DOHH2 (cell line): Measurements from ENCODE around the gene TTC7B.

ENCODE experiments used
- H3F3A ChIP-seq: fragments of 200-600 bp; sonication (generic), shearing (Covaris generic); 2 replicates; pipeline ENCODE4 v1.6.0; 2016; ENCODE audit warnings: antibody characterized with exemption, mild to moderate bottlenecking; ENCODE audit not compliant: control insufficient read depth, insufficient read depth
- H3K27ac ChIP-seq: fragments of 200-600 bp; sonication (generic); 2 replicates; pipeline ENCODE4 v1.5.1; 2014; ENCODE audit warnings: low read depth, mild to moderate bottlenecking, low read length, moderate library complexity
- H3K27me3 ChIP-seq: fragments of 200-600 bp; sonication (generic); 2 replicates; pipeline ENCODE4 v1.6.1; 2014; ENCODE audit warnings: mild to moderate bottlenecking, low read length, mixed read lengths; ENCODE audit not compliant: control insufficient read depth
- H3K36me3 ChIP-seq: fragments of 200-600 bp; sonication (generic); 2 replicates; pipeline ENCODE4 v1.6.1; 2014; ENCODE audit warnings: mild to moderate bottlenecking, low read length, moderate library complexity, mixed read lengths; ENCODE audit not compliant: control insufficient read depth
- H3K4me1 ChIP-seq: fragments of 200-600 bp; sonication (generic); 2 replicates; pipeline ENCODE4 v1.6.1; 2014; ENCODE audit warnings: mild to moderate bottlenecking, low read length, mixed read lengths; ENCODE audit not compliant: control insufficient read depth
- H3K4me2 ChIP-seq: fragments of 200-600 bp; sonication (generic); 2 replicates; pipeline ENCODE4 v1.6.0; 2014; ENCODE audit warnings: mild to moderate bottlenecking, low read length, moderate library complexity
- H3K4me3 ChIP-seq: fragments of 200-600 bp; sonication (generic); 2 replicates; pipeline ENCODE4 v1.5.1; 2014; ENCODE audit warnings: mild to moderate bottlenecking, low read length, mixed read lengths
- H3K79me2 ChIP-seq: fragments of 200-600 bp; sonication (generic); 2 replicates; pipeline ENCODE4 v1.6.1; 2014; ENCODE audit warnings: mild to moderate bottlenecking, low read length, mixed read lengths; ENCODE audit not compliant: control insufficient read depth
- H3K9me2 ChIP-seq: fragments of 200-600 bp; sonication (generic); replicated peaks from 2 replicates; pipeline ENCODE4 v1.6.1; 2014; ENCODE audit warnings: mild to moderate bottlenecking, low read length, mixed read lengths; ENCODE audit not compliant: control insufficient read depth
- H3K9me3 ChIP-seq: fragments of 200-600 bp; sonication (generic); 2 replicates; pipeline ENCODE4 v1.6.1; 2014; ENCODE audit warnings: antibody characterized with exemption, low read length, mixed read lengths; ENCODE audit not compliant: control insufficient read depth, insufficient read depth
- H4K20me1 ChIP-seq: fragments of 200-600 bp; sonication (generic); 2 replicates; pipeline ENCODE4 v1.6.0; 2014; ENCODE audit warnings: low read depth, mild to moderate bottlenecking, antibody characterized with exemption, low read length, moderate library complexity; ENCODE audit not compliant: control insufficient read depth, insufficient read depth
- EZH2phosphoT487 ChIP-seq: fragments of 200-600 bp; sonication (generic); IDR thresholded peaks from 2 replicates; pipeline ENCODE4 v1.6.1; 2017; ENCODE audit warnings: borderline replicate concordance, mild to moderate bottlenecking, antibody characterized with exemption, low read length, moderate library complexity, mixed read lengths
- TF ChIP-seq, protein P1 (sequence below): fragments of 200-600 bp; sonication (generic); IDR thresholded peaks from one replicate; pipeline ENCODE4 v1.5.1; 2014; ENCODE audit warnings: antibody characterized with exemption, mild to moderate bottlenecking, low read depth, low read length; ENCODE audit not compliant: poor library complexity, severe bottlenecking

TTC7B gene

GRCh38 chr14:90570461-90570860 is 245.8 kb downstream of the TTC7B start:
- TF ChIP-seq, protein P1, sequence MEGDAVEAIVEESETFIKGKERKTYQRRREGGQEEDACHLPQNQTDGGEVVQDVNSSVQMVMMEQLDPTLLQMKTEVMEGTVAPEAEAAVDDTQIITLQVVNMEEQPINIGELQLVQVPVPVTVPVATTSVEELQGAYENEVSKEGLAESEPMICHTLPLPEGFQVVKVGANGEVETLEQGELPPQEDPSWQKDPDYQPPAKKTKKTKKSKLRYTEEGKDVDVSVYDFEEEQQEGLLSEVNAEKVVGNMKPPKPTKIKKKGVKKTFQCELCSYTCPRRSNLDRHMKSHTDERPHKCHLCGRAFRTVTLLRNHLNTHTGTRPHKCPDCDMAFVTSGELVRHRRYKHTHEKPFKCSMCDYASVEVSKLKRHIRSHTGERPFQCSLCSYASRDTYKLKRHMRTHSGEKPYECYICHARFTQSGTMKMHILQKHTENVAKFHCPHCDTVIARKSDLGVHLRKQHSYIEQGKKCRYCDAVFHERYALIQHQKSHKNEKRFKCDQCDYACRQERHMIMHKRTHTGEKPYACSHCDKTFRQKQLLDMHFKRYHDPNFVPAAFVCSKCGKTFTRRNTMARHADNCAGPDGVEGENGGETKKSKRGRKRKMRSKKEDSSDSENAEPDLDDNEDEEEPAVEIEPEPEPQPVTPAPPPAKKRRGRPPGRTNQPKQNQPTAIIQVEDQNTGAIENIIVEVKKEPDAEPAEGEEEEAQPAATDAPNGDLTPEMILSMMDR = no peak
- TF ChIP-seq EZH2phosphoT487 = no peak
- Histone ChIP-seq H3K4me3 (no peak overlapping the region), H3K79me2 (no peaks in the 10 kb centered on the region), H3K27me3 (no peaks in the 10 kb centered on the region), H3K4me1 (no peaks in the 10 kb centered on the region), H3F3A (no peaks in the 10 kb centered on the region), H3K9me3 (no peaks in the 10 kb centered on the region), H4K20me1 (no peaks in the 10 kb centered on the region), H3K36me3 (no peaks in the 10 kb centered on the region), H3K9me2 (no peaks in the 10 kb centered on the region), H3K27ac (no peak overlapping the region), H3K4me2 (no peak overlapping the region)

DNA sequence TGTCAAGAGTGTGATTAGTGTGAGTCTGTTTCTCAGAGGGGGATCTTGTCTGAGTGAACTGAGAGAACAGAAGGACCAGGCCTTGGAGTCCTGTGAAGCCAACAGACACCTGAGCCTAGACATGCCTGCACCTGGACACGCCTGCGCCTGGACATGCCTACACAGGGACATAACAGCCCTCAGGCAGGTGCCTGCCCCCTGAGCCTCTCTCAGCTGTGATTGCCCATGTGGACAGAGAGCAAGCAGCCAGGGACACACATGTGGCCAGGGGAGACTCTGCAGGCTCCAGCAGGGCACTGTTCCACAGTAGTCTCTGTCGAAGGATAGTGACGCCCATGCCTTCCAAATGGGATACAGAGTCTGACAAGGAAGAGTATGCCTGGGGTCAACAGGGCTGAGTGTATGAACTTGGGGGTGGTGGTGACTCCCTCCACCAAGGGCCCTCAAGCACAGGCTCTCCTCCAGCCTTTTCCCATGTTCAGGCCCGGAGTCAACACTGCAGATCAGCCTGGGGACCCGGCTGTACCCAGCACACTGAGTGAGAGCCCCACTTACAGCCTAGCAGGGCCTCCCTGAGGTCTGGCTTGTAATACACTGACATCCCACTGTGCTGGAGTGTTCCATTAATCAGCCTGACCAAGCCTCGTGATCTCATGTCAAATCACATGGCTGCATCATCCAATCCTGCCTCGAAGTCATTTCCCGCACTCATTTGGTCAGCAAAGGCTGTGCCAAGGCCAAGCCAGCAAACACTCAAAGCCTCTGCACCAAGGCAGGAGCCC is 246.4 kb downstream of the TTC7B start:
- Histone ChIP-seq H4K20me1 (no peaks in the 10 kb centered on the region), H3K79me2 (no peaks in the 10 kb centered on the region), H3K4me1 (no peaks in the 10 kb centered on the region), H3K27ac (no peak overlapping the region), H3K9me2 (no peaks in the 10 kb centered on the region), H3K4me3 (no peak overlapping the region), H3K27me3 (no peaks in the 10 kb centered on the region), H3K36me3 (no peaks in the 10 kb centered on the region), H3F3A (no peaks in the 10 kb centered on the region), H3K4me2 (no peak overlapping the region), H3K9me3 (no peaks in the 10 kb centered on the region)
- TF ChIP-seq EZH2phosphoT487 = no peak

DNA sequence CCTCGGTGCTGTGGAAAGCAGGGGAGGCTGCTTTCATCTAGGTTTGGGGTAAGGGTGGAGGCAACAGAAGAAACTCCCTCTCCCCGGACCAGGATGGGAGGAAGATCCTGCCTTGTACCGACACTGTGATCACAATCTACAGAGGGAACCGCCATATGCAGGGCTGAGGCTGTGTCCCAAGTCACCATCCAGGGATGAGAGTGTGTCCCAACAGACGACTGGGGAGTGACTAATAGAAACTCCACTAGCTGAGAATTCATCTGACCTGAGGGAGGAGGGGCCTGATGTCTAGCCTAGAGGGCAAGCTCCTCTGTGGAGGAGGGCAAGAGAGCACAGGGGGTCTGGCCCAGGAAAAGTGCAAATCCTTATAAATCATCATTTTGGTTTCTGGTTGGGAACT is 247.0 kb downstream of the TTC7B start:
- no peaks in the 10 kb centered on the region for H3F3A ChIP-seq
- H3K27me3 ChIP-seq = no peaks in the 10 kb centered on the region
- H3K79me2 ChIP-seq = no peaks in the 10 kb centered on the region
- no peaks in the 10 kb centered on the region for H3K9me3 ChIP-seq
- no peaks in the 10 kb centered on the region for H3K9me2 ChIP-seq
- TF ChIP-seq, protein P1 = no peak
- no peak for TF ChIP-seq EZH2phosphoT487
- H4K20me1 ChIP-seq = no peaks in the 10 kb centered on the region
- no peaks in the 10 kb centered on the region for H3K4me1 ChIP-seq
- H3K4me3 ChIP-seq = no peak overlapping the region
- H3K4me2 ChIP-seq = no peak overlapping the region
- no peaks in the 10 kb centered on the region for H3K36me3 ChIP-seq
- no peak overlapping the region for H3K27ac ChIP-seq

DNA sequence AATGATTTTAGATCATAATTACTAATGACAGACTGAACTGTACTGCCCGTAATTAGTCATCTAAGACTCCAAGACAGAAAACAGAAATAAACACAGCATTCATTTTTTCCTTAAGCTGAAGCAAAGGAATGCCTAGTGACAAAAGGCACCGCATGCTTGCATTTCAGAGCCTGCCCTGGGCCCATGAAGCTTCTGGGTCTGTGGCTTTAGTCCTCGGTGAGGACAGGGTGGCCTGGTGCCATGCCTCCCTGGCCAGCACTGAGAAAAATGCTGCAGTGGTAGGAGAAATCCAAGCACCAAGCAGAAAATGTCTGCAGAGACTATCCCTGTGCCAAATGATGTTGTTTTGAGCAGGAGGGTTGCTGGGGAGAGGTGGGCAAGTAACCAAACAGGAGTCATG is 247.8 kb downstream of the TTC7B start:
- no peaks in the 10 kb centered on the region for H3K9me3 ChIP-seq
- no peaks in the 10 kb centered on the region for H3K27me3 ChIP-seq
- no peaks in the 10 kb centered on the region for H3K79me2 ChIP-seq
- H3K4me3 ChIP-seq = no peak overlapping the region
- H3F3A ChIP-seq = no peaks in the 10 kb centered on the region
- no peak for TF ChIP-seq EZH2phosphoT487
- TF ChIP-seq, protein P1 = no peak
- H3K4me2 ChIP-seq = no peak overlapping the region
- no peak overlapping the region for H3K27ac ChIP-seq
- no peaks in the 10 kb centered on the region for H3K36me3 ChIP-seq
- H3K4me1 ChIP-seq = no peaks in the 10 kb centered on the region
- H3K9me2 ChIP-seq = no peaks in the 10 kb centered on the region
- H4K20me1 ChIP-seq = no peaks in the 10 kb centered on the region
